ENCODE measurements around the gene TC2N.
"Not testable (repeated sequence)": the region's sequence is repeated elsewhere in the genome, so short reads cannot be mapped to it uniquely, and the experiment has no call there.

Gene TC2N

DNA sequence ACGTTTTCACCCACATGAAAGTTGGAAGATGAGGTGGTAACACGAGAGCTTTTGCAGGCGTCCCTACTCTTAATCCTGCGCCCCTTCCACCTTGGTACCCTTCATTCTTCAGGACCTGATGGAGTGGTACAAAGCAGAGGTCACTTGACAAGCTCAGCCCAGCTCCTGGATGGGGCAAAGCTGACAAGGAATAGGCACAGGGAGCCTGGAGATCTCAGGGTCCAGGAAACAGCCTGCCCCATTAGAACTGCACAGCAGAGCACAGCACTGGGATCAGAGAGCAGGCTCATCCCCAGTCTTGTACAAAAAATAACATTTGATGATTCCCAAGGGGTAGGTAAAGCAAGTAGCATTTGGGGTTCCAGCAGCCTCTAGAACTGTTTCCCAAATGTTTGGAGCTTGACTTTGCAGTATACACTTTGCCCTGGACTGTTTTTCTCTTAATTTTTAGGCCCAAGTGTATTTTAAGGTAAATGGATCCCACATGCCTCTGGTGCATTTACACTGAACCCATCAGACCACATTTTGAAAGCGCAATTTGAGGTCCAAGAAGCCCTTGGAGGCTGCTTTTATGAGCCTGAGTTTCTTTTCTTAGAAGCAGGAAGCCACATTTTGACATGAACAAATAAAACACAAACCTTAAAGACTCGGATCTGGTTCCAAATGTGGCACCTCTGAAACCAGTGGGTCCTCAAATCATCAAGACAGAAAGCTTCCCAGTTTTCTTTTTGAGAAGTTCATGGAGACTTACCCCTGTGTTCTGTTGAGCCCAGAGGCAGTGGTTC, 633 bp downstream of the TC2N start:
- DNase-seq, result no peak

DNA sequence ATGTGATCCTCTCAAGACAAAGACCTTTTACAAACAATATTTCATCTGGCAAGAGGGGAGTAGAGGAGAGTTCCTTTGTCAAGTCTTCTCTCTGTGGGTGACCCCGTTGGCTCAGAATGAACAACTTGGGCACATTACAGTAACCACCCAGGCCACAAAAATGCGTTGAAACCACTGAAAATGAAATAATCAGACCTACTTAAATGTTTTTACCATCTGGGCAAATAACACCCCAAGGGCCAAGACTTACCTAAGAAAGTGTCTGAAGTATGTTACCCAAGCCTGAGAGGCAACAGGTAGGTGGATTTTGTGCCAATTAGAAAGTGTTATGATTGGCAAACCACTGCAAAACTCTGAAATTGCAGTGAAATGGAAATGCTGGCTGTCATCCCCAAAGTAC, 1.3 kb downstream of the TC2N start:
- DNase-seq, result no peak

DNA sequence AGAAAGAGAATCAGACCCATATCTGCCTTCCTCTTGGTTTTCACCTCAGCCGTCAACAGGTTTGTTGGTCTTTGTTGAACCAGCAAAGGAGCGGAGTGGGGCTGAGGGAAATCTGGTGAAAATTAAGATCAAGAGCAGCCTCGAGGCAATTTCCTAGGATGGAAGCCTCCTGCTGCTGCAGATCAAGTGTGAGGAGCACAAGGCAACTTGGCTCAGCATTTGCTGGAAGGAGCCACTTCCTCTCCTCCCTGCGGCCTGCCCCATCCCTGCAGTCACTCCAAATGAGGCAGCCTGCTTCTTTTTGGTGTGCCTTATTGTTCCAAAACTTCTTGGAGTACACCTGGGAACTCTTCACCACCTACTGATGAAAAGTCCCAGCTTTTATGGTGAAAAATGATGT, 4.9 kb downstream of the TC2N start:
- no peak for DNase-seq

DNA sequence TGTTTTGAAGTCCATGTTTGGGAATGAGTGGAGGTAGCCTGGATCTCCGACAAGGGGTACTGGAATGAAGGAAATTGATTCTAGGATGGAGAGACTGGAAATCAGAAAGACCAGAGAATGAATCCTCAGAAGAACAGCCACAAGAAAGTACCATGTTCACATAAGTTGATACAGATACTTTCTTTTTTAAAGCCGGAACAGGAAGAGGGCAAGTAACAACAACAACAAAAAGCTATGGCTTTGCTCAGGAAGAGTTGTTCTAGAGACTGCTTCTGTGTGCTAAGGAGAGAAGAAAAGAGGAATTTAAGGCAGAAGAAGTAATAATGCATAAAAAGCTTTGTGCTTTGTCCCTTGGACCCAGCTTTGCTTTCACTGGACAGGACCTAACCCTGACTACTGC, 6.2 kb downstream of the TC2N start:
- no peak for DNase-seq

DNA sequence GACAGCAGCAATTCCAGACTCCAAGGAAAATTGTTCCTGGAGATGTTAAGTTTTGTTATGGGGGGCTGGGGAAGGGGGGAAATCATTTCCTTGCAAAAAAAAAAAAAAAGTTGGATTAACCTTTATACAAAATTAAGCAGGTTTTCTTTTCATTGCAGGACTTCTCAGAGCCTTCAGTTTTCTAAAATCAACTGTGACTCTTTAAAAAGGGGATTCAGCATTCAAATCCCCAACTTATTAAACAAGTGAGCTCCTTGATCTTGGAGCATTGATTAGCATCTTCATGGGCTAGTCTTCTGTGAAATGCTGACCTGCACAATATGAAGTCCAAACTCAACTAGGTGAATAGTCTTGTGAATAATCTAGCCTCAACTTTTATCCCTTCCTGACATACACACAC, 7.1 kb downstream of the TC2N start:
- DNase-seq, result no peak

DNA sequence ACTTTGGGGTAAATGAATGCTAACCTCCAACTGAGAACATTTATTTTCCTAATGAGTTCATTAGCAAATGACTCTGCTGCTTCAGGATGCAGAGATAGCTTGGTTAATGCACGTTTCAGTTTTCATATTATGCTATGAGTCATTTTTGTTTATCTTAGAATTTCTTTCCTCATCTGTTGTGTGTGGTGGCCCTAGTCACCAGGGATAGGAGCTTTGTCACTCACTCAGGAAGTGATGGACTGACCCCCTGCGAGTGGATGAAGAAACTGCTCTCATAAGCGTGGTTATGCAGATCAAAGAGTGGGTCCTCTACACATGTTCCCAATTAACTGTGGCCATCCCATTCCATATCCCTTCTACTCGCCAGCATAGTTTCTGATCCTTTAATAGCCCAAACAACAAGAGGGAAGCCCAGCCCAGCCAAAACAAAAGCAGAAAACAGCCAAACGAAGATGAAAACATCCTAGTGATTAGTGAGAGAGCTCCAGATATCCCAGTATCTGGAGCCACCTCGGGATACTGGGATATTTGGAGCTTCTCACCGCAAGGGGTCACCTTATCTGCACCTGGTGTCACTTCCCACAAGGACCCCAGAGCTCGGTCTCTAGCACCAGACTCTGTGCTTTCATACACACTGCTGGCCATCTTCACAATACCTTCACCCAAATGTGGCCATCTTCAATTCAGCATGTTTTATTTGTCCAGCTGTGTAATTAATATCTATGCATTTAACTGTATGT, 8.6 kb downstream of the TC2N start:
- no peak for DNase-seq

DNA sequence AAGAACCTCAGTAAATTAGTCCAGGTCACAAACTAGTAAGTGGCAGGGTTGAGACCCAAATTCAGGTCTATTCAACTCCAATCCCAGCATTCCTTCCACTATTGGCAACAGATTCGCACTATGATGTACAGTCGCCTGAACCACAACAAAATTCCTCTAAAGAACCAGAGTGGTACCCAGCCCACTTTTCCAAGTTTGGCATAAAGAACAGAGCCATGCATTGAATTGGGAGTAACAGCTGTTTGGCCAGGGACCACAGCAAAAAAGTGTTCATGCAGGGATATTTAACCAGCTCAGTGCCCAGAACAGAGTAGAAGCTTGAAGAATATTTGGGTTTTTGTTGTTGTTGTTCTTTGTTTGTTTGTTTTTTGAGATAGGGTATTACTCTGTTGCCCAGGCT, 9.7 kb downstream of the TC2N start:
- DNase-seq, result no peak

DNA sequence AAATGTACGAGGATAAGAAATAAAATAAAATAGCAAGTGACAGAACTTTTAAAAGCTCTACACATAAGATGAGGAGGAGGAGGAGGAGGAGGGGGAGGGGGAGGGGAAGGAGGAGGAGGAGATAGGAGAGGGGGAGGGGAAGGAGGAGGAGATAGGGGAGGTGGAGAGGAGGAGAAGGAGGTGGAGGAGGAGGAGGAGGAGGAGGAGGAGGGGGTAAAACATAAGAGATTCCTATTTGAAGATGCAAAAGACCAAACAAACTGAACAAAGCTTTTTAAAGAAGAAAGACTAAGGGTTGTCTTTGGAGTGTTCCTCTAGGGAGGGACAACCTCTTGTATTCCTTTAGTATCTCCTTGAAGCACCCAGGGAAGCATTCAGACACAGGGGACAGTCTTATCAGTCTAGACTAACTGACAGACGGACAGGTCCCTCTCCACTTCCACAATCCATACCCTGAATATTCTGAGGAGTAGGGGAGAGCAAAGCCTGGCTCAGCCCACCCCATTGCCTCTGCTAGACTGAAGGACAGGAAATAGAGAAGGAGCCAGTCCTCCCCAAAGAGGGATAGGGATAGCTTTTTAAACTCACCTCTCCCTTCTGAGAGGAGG, 12.9 kb downstream of the TC2N start:
- DNase-seq, result no peak

DNA sequence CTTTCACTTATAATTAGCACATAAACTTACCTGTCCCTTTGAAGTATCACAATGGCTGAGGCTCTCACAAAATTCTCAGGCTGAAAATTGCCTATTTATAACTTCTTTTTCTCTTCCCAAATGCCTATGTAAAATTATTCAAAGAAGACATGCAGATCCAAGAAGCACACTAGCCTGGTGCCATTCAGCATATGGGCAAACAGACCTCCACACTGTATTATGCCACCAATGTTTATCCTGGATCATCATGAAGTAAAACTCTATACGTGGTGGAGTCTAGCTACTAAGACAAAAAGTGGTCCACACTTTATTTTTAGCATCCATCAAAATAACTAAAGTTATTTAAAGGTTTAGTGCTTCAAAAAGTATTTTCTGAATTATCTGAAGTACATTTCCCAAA, 15.8 kb downstream of the TC2N start:
- DNase-seq, result no peak

DNA sequence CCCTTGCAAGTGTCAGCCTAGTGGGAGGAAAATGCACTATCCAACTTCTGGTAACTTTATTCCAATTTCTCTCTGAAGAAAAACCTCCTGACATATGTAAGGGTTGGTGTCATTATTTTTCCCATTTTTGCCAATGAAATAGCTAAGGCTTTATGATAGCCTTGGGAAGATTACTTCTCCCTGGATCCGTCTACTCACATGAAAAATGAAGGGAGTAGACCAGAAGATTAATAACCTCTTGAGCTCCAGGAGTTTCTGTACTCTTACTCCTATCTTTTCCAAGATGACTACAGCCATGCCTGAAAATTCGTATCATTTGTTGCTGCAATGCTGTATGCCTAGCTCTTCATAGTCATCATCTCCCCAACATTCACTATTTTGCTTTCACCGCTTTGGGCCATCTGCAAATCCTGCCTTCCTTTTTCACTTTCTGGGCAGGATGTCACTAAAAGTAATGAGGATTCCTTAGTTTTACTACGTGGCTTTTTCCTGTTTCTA, 18.8 kb downstream of the TC2N start:
- DNase-seq, result no peak

DNA sequence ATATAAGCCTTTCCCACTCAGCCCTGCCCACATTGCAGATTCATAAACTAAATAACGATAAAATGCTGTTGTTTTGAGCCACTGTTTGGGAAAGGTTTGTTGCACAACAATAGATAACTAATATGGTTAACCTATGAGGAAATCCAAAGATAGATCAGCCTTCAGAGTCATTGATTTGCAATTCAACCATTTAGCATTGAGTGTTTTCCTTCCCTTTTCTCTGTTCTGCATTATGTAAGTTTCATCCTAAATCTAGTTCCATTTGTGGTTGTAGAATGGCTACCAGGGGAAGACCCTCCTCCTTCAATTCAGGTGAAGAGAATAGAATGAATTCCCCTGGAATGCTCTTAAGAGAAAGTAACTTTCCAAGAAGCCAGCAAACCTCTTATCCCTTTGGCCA, 19.6 kb downstream of the TC2N start:
- DNase-seq, result no peak

DNA sequence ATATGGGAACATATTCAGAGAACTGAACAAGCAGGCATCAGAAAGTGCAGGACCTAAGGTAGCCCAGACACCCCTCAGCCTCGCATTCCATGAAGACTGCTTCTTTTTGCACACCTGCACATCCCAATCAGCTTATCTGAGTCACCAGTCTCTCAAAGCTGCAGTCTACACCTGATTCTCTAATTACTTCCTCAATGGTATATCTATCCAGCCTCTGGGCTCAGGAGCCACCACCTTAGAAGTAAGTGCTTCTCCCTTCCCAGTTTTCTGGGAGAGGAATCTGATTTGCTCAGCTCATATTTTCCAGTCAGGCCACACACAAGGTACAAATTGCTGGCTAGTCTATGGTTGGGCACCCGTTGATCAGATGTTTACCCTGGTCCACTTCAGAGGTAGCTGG, 21.7 kb downstream of the TC2N start:
- DNase-seq, result no peak

DNA sequence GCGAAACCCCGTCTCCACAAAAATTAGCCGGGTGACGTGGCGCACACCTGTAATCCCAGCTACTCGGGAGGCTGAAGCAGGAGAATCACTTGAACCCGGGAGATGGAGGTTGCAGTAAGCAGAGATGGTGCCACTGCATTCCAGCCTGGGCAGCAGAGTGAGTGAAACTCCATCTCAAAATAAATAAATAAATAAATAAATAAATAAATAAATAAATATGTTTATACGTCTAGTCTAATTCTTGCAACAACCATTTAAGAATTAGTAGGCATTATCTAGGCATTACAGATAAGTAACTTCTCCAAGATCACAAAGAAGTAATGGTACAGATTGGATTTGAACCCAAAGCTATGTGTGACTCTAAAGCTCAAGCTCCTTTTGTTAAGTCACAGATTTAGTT, 22.3 kb downstream of the TC2N start:
- DNase-seq, result not testable (repeated sequence)

DNA sequence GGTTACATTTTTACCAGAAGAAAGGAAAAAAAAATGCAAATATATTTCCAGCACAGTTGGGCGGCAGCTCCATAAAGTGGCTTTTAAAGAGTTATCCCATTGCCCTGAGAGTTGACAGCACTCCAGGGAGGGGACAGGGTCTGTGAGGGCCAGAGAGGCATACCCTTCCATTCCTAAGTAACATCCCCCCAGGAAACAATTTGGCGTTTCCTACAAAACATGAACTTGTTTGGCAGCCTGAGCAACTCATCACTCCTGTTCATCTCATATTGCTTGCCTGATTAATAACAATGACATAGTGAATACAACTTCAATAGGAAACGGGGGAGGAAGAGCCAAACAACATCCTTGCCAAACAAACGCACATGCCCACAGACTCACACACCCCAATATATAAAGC, 23.3 kb downstream of the TC2N start:
- no peak for DNase-seq

DNA sequence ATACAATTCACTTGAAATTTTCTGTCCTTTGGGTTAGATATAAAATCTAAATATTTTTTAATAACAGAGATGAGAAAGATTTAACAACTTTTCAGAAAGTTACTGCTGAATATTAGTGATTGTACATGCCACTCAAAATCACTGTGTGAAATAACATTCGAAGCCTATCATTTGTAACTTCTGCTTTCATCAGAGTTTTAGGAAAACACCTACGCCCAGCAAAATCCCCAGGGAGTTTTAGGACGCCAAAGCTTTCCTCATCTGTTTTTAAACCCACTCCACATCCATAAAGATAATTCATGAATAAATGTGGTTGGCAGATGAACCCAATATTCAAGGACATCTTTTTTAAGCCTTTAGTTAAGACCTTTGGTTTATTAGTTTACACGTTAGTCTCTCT, 23.9 kb downstream of the TC2N start:
- DNase-seq, result no peak

DNA sequence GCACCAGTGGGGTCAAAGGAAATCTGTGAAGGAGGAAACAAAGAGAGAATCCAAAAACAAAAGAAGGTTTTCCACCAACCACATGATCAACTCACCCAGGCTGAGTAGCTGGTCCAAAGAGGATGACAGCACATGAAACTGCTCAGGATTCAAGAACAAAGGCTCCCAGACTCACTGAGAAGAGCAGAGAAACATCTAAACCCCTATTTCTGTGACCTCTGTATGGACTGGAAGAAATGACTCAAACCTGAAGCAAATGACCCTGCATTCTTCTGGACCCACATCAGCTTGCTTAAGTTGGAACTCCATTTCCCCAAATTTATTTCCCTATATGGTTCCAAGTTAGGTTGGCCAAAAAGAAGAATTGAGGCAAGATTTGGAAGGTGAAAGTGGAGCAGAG, 26.3 kb downstream of the TC2N start:
- DNase-seq, result no peak

DNA sequence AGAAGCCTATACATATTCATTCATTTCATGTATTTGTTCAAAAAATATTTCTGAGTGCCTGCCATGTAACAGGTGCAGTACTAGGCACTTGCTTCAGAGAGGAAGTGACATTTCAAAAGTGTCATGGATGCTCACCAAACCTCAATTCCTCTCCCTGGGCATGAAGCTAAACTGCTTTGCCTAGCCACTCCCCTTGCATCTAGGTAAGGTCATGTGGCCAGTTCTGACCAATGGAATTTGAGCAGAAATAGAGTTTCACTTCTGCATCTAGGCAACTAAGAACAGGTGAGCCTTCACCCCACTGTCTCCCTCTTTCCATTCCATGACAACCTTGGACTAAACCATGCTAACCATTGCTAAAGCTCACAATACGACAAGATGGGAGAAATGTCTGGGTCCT, 27.6 kb downstream of the TC2N start:
- DNase-seq, result no peak

DNA sequence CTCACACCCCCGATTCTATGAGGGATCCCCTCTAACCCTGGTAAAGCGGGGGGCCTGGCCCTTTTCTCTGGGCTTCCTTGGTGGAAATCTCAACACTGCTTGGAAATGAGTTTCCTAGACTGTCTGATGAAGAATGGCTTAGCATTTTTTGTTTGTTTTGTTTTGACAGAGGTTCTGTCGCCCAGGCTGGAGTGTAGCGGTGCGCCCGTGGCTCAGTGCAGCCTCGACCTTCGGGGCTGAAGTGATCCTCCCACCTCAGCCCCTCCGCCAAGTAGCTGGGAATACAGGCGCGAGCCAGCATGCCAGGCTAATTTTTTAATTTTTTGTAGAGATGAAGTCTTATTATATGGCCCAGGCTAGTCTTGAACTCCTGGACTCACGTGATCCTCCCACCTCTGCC, 30.3 kb downstream of the TC2N start:
- no peak for DNase-seq

DNA sequence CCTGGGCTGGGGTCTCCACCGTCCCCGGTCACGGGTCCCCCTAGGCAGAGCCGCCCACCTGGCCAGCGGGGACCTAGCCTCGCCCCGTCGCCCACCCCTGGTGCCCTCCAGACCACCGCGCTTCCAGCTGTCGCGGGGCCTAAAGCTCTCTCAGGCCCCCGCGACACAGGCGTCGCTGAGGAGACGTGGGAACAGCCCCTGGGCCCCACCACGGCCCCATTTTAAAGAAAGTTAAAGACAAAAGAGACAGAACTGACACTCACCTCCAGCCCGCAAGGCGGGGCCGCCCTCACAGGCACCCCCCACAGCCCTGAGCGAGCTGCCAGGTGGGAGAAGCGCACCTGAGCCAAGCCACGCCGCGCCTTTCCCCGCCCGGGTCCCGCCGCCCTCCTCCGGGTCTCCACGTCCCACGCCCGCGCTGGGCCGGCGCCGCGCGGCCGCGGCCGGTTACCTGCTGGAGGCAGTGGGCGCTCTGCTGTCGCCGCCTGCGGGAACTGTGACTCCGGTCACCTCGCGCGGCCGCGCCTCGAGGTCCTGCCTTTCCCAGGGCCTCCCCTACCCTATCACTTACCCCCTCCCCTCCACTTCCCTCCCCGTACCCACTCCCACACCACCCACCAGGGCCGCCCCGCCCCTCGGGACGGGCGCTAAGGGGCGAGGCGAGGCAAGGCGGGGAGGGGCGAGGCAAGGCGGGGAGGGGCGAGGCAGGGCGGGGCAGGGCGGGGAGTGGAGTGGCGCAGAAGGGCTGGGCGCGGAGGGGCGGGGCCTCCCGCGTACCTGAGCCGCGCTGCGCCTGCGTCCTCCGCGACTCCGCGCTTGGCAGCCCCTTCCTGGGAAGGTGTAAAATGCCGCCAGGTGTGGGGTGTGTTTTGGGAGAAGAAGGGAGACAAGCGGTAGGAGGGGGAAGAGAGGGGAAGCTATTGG, 31.2 kb downstream of the TC2N start:
- DNase-seq, result no peak

DNA sequence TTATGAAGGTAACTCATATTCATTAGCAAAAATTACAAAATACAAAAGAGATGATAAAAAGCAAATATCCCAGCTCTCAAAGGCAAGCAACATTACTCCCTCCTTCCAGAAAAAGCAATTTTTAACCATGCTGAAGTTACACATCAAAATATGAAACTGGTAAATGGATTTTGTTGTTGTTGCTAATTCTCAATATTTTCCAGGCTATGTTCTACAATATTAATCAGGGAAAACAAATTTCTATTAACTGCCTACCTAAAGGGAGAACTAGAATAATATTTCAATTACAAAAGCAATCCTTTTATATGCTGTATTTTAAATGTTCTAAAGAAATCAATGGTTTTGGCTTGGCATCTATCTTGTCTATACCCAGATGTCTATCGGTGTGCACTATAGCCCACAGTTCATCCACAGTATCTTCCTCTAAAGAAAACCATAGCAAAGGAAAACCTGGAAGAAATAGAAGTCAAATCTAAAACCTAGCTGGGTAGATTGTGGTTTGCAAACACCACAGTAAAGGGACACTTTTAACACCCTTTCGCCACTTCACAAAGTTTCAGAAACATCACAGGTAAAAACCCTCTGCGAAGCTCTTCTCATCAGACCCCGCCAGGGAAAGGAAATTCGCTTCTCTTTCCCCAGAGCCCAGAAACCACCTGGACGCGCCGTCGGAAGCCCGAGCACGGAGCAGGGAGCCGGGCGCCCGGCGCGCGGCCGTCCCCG, 32.0 kb downstream of the TC2N start:
- DNase-seq, result no peak

DNA sequence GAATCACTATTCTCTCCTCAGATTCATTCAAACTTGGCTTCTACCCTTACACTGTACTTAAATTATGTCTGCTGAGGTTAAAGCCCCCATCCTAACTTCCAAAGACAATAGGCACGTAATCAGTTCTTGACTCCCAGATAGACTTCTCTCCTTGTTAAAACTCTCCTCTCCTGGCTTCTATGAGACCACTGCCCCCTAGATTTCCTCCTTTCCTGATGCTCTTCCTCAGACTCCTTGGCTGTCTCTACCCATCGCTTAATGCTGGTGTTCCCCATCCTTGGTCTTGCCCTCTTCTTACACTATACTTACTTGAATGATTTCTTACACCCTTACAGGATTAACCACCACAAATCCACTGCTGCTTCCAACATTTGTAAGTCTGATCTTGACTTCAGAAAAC, 32.8 kb downstream of the TC2N start:
- DNase-seq, result no peak

DNA sequence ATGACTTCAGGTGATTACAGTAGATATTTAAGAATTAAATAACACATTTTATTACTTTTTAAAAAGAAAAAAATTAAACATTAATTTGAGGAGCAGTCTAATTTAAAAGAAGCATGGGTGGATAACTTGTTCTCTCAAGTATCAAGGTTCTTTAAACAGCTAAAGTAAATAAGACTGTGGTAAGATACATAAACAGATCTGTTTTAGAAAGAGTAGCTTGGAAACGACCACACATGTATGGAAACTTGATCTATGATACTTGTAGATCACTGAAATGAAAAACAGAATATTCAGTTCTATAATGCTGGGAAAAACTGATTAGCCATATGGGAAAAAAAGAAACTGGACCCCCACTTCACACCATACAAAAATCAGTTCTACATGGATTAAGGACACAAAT, 36.0 kb downstream of the TC2N start:
- DNase-seq, result no peak

Measured in KG1 (cell line).